Stimulated activated CD4-positive, alpha-beta T cell treated with anti-CD3 and anti-CD28 coated beads, Interleukin-4, amount 100 ng/mL, for 48 hours (primary cell): ENCODE measurements around the gene SPRTN.
A peak's percentile ranks its signal among the peaks of the same experiment; 100 is the strongest.
"Not testable (repeated sequence)": the region's sequence is repeated elsewhere in the genome, so short reads cannot be mapped to it uniquely, and the experiment has no call there.

ENCODE experiments used
- DNase-seq, 2 donors: peaks; one replicate each; pipeline ENCODE4 v3.0.0-alpha.2; 2020; ENCODE audit warnings: low read depth in 2 of 2

Gene SPRTN

DNA sequence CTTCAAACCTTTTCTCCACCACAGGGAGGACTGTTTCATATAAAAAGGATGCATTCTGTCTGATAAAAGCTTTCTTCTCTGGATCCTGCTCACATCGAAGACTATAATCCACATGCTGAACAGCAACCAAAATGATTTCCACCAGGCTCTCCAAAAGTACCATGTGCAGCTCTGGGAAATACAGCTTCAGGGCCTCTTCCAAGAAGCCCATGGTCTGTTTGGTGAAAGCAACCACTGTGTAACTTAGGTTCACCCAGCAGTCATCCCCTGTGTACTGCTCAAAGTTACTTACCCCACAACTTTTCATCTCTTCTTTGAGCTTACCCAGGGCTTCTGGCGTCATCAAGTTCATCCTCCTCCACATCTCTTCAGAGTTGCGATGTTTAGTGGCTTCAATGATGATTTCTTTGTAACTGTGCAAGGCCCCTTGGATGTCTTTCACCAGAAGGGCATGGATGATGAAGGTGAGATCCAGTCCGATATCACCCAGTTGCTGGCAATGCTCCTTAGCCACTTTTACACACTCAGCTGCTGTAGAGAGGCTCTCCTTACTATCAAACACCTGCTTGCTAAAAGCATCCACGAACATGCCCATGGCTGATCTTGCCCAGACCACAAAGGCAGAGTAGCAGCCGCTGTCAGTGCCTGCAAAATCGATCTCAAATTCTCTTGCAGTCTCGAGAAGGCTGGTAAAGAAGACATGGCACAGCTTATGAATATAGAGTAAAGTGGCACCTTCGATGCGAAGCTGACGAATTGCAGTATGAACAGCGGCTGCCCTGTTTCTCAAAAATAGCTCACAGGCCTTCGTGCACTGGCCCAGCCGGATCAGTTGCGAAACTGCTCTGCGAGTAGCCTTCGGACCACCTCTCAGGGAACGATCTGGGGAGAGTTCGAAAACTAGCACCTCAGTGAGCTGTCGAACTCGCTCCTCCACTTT, 2.2 kb upstream of the SPRTN start:
- no peak for DNase-seq

DNA sequence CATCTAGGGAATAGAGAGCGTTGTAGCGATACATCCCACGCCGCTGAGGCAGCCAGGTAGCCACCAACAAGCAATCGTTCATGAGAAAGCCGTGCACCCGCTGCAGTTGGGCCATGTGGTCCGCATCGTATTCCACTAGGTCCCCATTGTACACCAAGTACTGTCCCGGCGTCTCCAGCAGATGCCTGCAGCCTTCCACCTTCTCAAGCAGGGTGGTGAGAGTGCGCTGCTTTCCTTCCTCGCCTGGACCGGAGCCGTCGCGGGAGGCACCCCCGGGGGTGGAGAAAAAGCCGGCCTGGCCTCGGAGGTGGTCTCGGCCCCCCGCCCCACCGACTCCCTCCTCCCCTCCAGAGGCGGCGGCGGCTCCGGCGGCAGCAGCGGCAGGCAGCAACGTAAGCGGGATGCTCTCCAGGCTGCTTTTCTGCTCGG, 1.0 kb upstream of the SPRTN start:
- DNase-seq: no peak

GRCh38 chr1:231337472-231338269, 422 bp upstream of the SPRTN start, which contains the start of gene EXOC8:
TSS of gene EXOC8 (minus strand) at chr1:231337852. CDS start at chr1:231337745, 107 bp downstream.
- peak; percentile 90 to 95 for DNase-seq

GRCh38 chr1:231340328-231341013, 2.4 kb downstream of the SPRTN start:
- DNase-seq: no peak

DNA sequence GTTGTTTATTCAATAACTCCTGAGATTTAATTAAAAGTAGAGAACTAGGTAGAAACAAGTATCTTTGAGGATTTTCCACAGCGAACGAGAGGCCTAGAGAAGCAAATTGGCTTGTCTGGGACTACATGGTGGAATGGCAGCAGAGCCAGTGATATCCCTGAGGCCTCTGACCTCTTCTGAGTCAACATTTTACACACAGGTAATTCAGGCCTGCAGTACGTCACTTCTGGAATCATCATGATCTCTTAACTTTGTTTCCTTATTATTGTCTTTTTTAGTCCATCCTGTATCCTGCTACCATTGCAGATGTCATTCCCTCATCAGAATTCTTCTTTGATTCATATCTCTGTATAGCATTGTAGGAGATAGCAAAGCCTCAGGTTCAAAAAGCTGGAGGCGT, 9.9 kb downstream of the SPRTN start:
- DNase-seq: no peak

- DNase-seq: no peak
Observed at GRCh38 chr1:231348442-231348841, 10.3 kb downstream of the SPRTN start.

- DNase-seq: not testable (repeated sequence)
Observed at GRCh38 chr1:231348856-231349255, 10.8 kb downstream of the SPRTN start.

GRCh38 chr1:231351816-231352215, 13.7 kb downstream of the SPRTN start:
- no peak for DNase-seq

GRCh38 chr1:231353086-231353485, 15.0 kb downstream of the SPRTN start:
- no peak for DNase-seq

- no peak for DNase-seq
Observed at GRCh38 chr1:231354330-231355020, 16.4 kb downstream of the SPRTN start.

- no peak for DNase-seq
Observed at GRCh38 chr1:231355171-231355570, 17.1 kb downstream of the SPRTN start.

DNA sequence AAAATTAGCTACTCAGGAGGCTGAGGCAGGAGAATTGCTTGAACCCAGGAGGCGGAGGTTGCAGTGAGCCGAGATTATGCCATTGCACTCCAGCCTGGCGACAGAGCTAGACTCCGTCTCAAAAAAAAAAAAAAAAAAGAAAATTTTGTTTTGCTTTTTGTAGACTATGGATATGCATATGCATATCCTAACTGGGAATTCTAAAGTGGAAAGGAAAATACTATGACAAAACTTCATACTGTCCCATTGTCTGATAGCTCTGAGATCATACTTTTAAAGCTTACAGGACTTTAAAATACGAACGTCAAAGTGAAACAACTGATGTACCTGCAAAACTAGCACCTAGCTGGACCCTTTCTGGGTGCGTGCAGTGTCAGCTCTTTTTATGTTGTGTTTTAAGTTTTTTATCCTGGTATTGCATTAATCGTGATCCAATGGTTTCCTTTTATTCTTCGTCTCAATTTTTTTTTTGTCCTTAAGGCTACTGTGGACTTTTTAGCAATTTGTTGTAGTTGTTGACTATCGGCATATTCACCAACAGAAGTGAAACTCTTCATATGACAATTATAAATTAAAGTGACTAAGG, 19.2 kb downstream of the SPRTN start:
- no peak for DNase-seq

- DNase-seq: no peak
Observed at GRCh38 chr1:231357831-231358354, 19.8 kb downstream of the SPRTN start.

DNA sequence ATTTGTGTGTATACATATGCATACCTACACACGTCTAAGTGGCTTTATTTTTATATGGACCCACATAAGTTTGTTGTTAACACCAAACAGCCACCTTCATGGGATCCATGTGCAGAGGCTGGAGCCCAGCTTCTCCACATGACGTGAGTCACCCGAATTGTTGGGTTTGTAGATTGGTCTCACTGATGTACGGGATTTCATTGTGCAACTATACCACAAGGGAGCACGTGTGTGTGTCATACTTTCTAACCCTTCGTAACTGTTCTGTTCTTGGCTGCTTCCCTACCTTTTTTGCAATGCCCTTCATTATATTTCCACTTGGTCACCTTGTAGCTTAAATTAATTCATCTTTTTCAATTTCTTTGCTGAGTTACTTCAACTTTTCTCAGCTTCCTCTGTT, 21.0 kb downstream of the SPRTN start:
- no peak for DNase-seq

- no peak for DNase-seq
Observed at GRCh38 chr1:231362325-231362724, 24.2 kb downstream of the SPRTN start.

GRCh38 chr1:231363624-231364023, 25.5 kb downstream of the SPRTN start:
- no peak for DNase-seq

GRCh38 chr1:231364192-231364591, 26.1 kb downstream of the SPRTN start:
- DNase-seq: no peak

DNA sequence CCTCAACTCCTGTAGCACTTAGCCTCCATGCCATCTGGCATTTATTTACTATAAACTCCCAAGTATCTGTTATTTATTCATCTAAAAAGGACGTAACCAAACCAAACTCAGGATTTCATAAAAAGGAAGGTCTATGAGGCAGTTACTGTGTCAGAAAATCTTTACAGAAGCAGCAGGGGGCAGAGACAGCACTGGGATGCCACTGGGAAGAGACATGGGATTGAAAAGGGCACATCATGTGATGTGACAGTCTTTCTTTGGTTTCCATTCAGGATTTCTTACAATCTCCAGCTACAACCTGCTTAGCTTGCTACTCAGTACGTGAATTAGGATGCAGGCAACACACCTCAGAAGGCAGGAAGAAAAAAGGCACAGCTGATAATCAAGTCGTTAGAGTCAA, 31.2 kb downstream of the SPRTN start:
- DNase-seq: no peak

DNA sequence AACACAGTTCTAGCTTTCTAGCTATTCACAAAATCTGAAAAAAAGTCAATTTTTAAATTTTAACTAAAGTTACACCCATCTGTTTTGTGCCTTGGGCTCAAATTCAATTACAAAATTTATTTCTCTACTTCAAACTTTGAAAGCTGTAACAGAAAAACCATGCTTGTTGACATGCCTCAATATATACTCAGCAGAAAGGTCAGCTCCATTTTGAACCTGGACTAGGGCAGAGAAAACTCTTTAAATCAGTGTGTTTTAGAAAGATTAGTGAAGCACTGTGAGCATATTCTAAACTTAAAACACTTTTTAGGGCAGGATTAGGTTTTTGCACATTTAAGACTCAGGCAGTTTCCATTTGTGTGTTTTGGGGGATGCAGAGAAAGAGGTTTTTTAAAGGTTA, 34.4 kb downstream of the SPRTN start:
- no peak for DNase-seq

- no peak for DNase-seq
Observed at GRCh38 chr1:231374394-231374793, 36.3 kb downstream of the SPRTN start.

DNA sequence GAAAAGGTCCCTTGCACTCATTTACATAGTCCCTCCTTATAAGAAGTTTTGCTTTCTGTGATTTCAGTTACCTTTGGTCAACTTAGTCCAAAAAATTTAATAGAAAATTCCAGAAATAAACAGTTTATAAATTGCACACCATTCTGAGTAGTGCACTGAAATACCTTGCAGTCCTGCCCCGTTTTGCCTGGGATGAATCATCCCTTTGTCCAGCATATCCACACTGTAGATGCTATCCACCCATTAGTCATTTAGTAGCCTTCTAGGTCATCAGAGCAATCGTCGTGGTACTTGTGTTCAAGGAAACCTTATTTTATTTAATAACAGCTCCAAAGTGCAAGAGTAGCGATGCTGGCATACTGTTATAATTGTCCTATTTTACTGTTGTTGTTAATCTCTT, 38.0 kb downstream of the SPRTN start:
- no peak for DNase-seq
